ENCODE results near the gene PLEKHG7.

The PLEKHG7 gene

DNA sequence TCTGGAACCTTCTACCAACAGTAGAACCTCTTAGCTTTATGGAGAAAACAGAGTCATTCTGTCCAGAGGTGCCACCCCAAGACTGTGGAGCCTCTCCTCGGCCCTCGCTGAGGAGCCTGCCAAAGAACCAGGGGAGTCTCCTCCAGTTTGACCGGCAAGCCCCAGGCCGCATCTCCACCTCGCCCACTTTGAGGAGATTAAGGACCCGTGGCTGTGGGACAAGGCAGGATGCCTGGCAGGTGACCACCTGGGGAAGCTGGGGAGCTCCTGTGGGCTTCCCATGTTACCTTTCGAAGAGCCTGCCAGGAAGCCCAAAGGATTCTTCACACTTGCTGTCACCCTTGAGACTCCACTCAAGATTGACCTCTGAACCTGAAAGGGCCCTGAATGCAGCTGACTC lies 3.8 kb downstream of the PLEKHG7 start:
- Histone ChIP-seq H3K9ac (no peak overlapping the region), H3K9me3 (no peaks in the 10 kb centered on the region), H4K20me1 (no peaks in the 10 kb centered on the region), H3K36me3 (no peaks in the 10 kb centered on the region), H3K4me1 (no peaks in the 10 kb centered on the region), H3K4me3 (no peak overlapping the region), H3K27me3 (no peaks in the 10 kb centered on the region), H3K4me2 (no peak overlapping the region), H3K27ac (no peak overlapping the region)
- no peak for TF ChIP-seq Cebpa-rat (IDR thresholded peaks at IDR 0.05)

DNA sequence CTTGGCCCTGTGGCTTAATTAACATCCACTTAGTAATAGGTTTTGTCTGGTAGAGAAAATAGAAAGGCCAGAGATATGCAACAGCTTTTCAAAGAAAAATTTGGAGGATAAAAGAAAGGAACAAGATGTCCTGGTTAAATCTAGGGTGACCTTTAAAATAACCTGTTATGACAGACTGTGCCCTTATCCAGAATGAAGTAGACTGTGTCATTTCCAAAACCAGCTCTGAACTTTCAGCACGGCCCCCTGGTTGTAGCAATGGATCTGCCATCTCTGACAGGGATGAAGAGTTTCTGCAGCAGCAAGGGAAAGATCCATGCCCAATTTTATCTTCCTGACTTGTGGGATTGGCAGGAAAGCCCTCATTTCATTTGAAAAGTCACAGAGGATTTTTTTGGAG lies 5.1 kb downstream of the PLEKHG7 start:
- no peak overlapping the region for H3K27ac ChIP-seq
- no peaks in the 10 kb centered on the region for H3K9me3 ChIP-seq
- no peaks in the 10 kb centered on the region for H3K4me1 ChIP-seq
- no peaks in the 10 kb centered on the region for H3K27me3 ChIP-seq
- no peak overlapping the region for H3K4me3 ChIP-seq
- H4K20me1 ChIP-seq: no peaks in the 10 kb centered on the region
- no peaks in the 10 kb centered on the region for H3K36me3 ChIP-seq
- H3K9ac ChIP-seq: no peak overlapping the region
- no peak overlapping the region for H3K4me2 ChIP-seq
- TF ChIP-seq Cebpa-rat (IDR thresholded peaks at IDR 0.05): no peak

DNA sequence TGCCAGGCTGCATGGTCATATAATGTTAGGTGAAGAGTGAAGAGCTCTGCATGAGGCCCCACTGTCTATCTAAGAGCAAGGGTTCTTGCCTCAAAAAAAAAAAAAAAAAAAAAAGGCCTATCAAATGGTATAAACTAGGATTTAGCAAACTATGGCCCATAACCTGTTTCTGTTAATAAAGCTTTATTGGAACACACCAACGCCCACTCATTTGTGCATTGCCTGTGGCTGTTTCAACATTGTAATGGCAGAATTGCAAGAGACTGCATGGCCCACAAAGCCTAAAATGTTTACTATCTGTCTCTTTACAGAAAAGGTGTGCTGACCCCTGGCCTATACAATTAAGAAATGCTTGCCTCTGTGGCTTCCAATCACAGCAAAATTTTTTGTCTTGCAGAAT lies 12.8 kb downstream of the PLEKHG7 start:
- H3K36me3 ChIP-seq: no peaks in the 10 kb centered on the region

DNA sequence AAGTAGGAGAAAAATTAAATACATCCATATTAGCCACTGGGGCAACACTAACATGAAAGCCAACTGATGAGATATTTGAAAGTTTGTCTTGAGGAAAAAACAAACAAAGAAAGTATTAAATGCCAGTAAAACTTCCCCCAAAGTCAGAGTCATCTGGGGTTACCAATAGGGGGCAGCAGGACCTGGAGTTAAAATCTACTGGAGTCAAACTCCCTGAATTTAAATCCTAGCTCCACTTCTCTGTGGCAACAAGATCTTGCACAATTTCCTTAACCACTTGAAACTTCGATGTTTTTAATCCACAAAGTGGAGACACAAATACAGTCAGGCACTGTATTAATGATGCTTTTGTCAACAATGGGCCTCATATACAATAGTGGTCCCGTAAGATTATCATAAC lies 14.4 kb downstream of the PLEKHG7 start:
- Histone ChIP-seq H3K27me3 (no peaks in the 10 kb centered on the region), H3K9me3 (no peaks in the 10 kb centered on the region), H3K4me2 (no peak overlapping the region), H3K36me3 (no peaks in the 10 kb centered on the region), H3K4me1 (no peaks in the 10 kb centered on the region), H3K9ac (no peak overlapping the region), H3K27ac (no peak overlapping the region), H3K4me3 (no peak overlapping the region), H4K20me1 (no peaks in the 10 kb centered on the region)
- no peak for TF ChIP-seq Cebpa-rat (IDR thresholded peaks at IDR 0.05)

More for the DNA sequence above, 12.8 kb downstream of the PLEKHG7 start:
- Histone ChIP-seq H3K4me3 (no peak overlapping the region), H3K9ac (no peak overlapping the region), H3K9me3 (no peaks in the 10 kb centered on the region), H4K20me1 (no peaks in the 10 kb centered on the region), H3K4me1 (no peaks in the 10 kb centered on the region), H3K4me2 (no peak overlapping the region), H3K27me3 (no peaks in the 10 kb centered on the region), H3K27ac (no peak overlapping the region)
- no peak for TF ChIP-seq Cebpa-rat (IDR thresholded peaks at IDR 0.05)

GRCh38 chr12:92718483-92718990 lies 15.7 kb downstream of the PLEKHG7 start:
- H3K27me3 ChIP-seq: no peaks in the 10 kb centered on the region
- no peaks in the 10 kb centered on the region for H3K9me3 ChIP-seq
- H3K4me3 ChIP-seq: no peak overlapping the region
- no peak overlapping the region for H3K9ac ChIP-seq
- H3K27ac ChIP-seq: no peak overlapping the region
- H3K4me2 ChIP-seq: no peak overlapping the region
- no peaks in the 10 kb centered on the region for H4K20me1 ChIP-seq
- no peak for TF ChIP-seq Cebpa-rat (IDR thresholded peaks at IDR 0.05)
- H3K36me3 ChIP-seq: no peaks in the 10 kb centered on the region
- H3K4me1 ChIP-seq: no peaks in the 10 kb centered on the region

GRCh38 chr12:92719674-92720073 lies 16.9 kb downstream of the PLEKHG7 start:
- Histone ChIP-seq H3K4me2 (no peak overlapping the region), H3K27me3 (no peaks in the 10 kb centered on the region), H3K4me1 (no peaks in the 10 kb centered on the region)

GRCh38 chr12:92721130-92721529 lies 18.3 kb downstream of the PLEKHG7 start:
- Histone ChIP-seq H3K4me2 (no peak overlapping the region), H3K36me3 (no peaks in the 10 kb centered on the region), H3K27ac (no peak overlapping the region), H4K20me1 (no peaks in the 10 kb centered on the region), H3K27me3 (no peaks in the 10 kb centered on the region), H3K4me1 (no peaks in the 10 kb centered on the region), H3K9ac (no peak overlapping the region), H3K4me3 (no peak overlapping the region), H3K9me3 (0 out of 2 replicates have a peak, but pooled peaks cover 6% of the 10 kb centered on the region)
- TF ChIP-seq Cebpa-rat (IDR thresholded peaks at IDR 0.05): no peak

More at GRCh38 chr12:92719674-92720073, 16.9 kb downstream of the PLEKHG7 start:
- no peak for TF ChIP-seq Cebpa-rat (IDR thresholded peaks at IDR 0.05)
- Histone ChIP-seq H4K20me1 (no peaks in the 10 kb centered on the region), H3K36me3 (no peaks in the 10 kb centered on the region), H3K9me3 (0 out of 2 replicates have a peak, but pooled peaks cover 3% of the 10 kb centered on the region), H3K9ac (no peak overlapping the region), H3K4me3 (no peak overlapping the region), H3K27ac (no peak overlapping the region)

- no peaks in the 10 kb centered on the region for H4K20me1 ChIP-seq
- no peaks in the 10 kb centered on the region for H3K4me1 ChIP-seq
- no peak overlapping the region for H3K27ac ChIP-seq
- no peak overlapping the region for H3K9ac ChIP-seq
- no peaks in the 10 kb centered on the region for H3K36me3 ChIP-seq
- no peak for TF ChIP-seq Cebpa-rat (IDR thresholded peaks at IDR 0.05)
- 0 out of 2 replicates have a peak, but pooled peaks cover 6% of the 10 kb centered on the region for H3K9me3 ChIP-seq
- no peak overlapping the region for H3K4me3 ChIP-seq
- no peak overlapping the region for H3K4me2 ChIP-seq
- no peaks in the 10 kb centered on the region for H3K27me3 ChIP-seq
Measured at GRCh38 chr12:92721656-92722055, 18.9 kb downstream of the PLEKHG7 start.

DNA sequence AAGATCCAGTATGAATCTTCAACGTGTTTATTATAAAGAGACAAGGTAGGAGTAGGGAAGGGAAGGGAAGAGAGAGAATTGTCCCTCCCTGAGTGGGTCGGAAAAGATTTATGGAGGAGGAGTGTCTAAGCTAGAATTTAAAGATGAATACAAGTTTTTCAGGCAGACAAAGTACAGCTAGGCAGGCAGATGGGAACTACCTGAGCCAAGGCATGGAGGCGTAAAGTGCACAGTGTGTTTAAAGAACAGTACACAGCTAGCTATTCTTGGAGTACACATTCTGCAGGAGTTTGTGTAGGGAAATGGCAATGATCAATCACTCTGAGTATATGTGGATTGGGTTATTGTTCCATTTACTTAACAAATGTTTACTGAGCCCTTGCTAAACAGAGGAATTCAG lies 20.1 kb downstream of the PLEKHG7 start:
- TF ChIP-seq Cebpa-rat (IDR thresholded peaks at IDR 0.05): no peak
- Histone ChIP-seq H3K27ac (no peak overlapping the region), H3K9ac (no peak overlapping the region), H3K4me2 (no peak overlapping the region), H3K36me3 (no peaks in the 10 kb centered on the region), H3K27me3 (no peaks in the 10 kb centered on the region), H3K4me3 (no peak overlapping the region), H3K9me3 (0 out of 2 replicates have a peak, but pooled peaks cover 6% of the 10 kb centered on the region), H4K20me1 (no peaks in the 10 kb centered on the region), H3K4me1 (no peaks in the 10 kb centered on the region)

GRCh38 chr12:92726850-92727249 lies 24.1 kb downstream of the PLEKHG7 start:
- no peak overlapping the region for H3K4me3 ChIP-seq
- no peak overlapping the region for H3K4me2 ChIP-seq
- no peaks in the 10 kb centered on the region for H3K36me3 ChIP-seq
- no peaks in the 10 kb centered on the region for H4K20me1 ChIP-seq
- H3K9me3 ChIP-seq: 0 out of 2 replicates have a peak, but pooled peaks cover 6% of the 10 kb centered on the region
- no peak overlapping the region for H3K27ac ChIP-seq
- H3K9ac ChIP-seq: no peak overlapping the region
- no peaks in the 10 kb centered on the region for H3K27me3 ChIP-seq
- no peak for TF ChIP-seq Cebpa-rat (IDR thresholded peaks at IDR 0.05)
- H3K4me1 ChIP-seq: no peaks in the 10 kb centered on the region
